HG03457 (cell line): Measurements from ENCODE around the gene SLC39A11.
"Not testable (repeated sequence)": the region's sequence is repeated elsewhere in the genome, so short reads cannot be mapped to it uniquely, and the experiment has no call there.

Experiments
- ATAC-seq: cut with Tn5 transposase; IDR thresholded peaks from one replicate; pipeline ENCODE4 v1.9.1; 2021; ENCODE audit warnings: moderate number of reproducible peaks; ENCODE audit not compliant: unreplicated experiment

Gene SLC39A11

GRCh38 chr17:72852277-72852938 is 240.1 kb downstream of the SLC39A11 start:
- no peak for ATAC-seq

- ATAC-seq: no peak
Observed at GRCh38 chr17:72850410-72851118, 241.9 kb downstream of the SLC39A11 start.

- ATAC-seq: no peak
Observed at GRCh38 chr17:72846399-72846798, 246.1 kb downstream of the SLC39A11 start.

- ATAC-seq: no peak
Observed at GRCh38 chr17:72843591-72843990, 248.9 kb downstream of the SLC39A11 start.

GRCh38 chr17:72840019-72840418 is 252.5 kb downstream of the SLC39A11 start:
- ATAC-seq: no peak

- no peak for ATAC-seq
Observed at GRCh38 chr17:72839131-72839725, 253.3 kb downstream of the SLC39A11 start.

GRCh38 chr17:72838581-72838980 is 253.9 kb downstream of the SLC39A11 start:
- no peak for ATAC-seq

GRCh38 chr17:72838068-72838467 is 254.4 kb downstream of the SLC39A11 start:
- ATAC-seq: no peak

GRCh38 chr17:72837335-72837734 is 255.2 kb downstream of the SLC39A11 start:
- no peak for ATAC-seq

- ATAC-seq: no peak
Observed at GRCh38 chr17:72833128-72833765, 259.2 kb downstream of the SLC39A11 start.

- no peak for ATAC-seq
Observed at GRCh38 chr17:72832306-72832705, 260.2 kb downstream of the SLC39A11 start.

GRCh38 chr17:72829883-72830282 is 262.6 kb downstream of the SLC39A11 start:
- no peak for ATAC-seq

- no peak for ATAC-seq
Observed at GRCh38 chr17:72826602-72827001, 265.9 kb downstream of the SLC39A11 start.

- ATAC-seq: not testable (repeated sequence)
Observed at GRCh38 chr17:72826059-72826458, 266.4 kb downstream of the SLC39A11 start.

- no peak for ATAC-seq
Observed at GRCh38 chr17:72825218-72825617, 267.3 kb downstream of the SLC39A11 start.

- ATAC-seq: not testable (repeated sequence)
Observed at GRCh38 chr17:72824267-72824666, 268.2 kb downstream of the SLC39A11 start.

GRCh38 chr17:72822358-72823023 is 270.0 kb downstream of the SLC39A11 start:
- ATAC-seq: no peak

GRCh38 chr17:72816406-72816805 is 276.1 kb downstream of the SLC39A11 start:
- no peak for ATAC-seq

GRCh38 chr17:72813481-72813880 is 279.0 kb downstream of the SLC39A11 start:
- no peak for ATAC-seq

- ATAC-seq: no peak
Observed at GRCh38 chr17:72812823-72813222, 279.7 kb downstream of the SLC39A11 start.
